Loucy (cell line): ENCODE measurements around the gene LPA.

Source experiments
- EZH2phosphoT487 ChIP-seq: fragments of 200-600 bp; IDR thresholded peaks from 2 replicates; pipeline ENCODE4 v1.6.1; 2018; ENCODE audit warnings: antibody characterized with exemption, mild to moderate bottlenecking, moderate library complexity, borderline replicate concordance
- TF ChIP-seq, protein P1 (sequence below): fragments of 200-600 bp; sonication (generic); conservative IDR thresholded peaks from 2 replicates; pipeline ENCODE4 v1.5.1; 2014; ENCODE audit warnings: mild to moderate bottlenecking, antibody characterized with exemption, low read length

DNA sequence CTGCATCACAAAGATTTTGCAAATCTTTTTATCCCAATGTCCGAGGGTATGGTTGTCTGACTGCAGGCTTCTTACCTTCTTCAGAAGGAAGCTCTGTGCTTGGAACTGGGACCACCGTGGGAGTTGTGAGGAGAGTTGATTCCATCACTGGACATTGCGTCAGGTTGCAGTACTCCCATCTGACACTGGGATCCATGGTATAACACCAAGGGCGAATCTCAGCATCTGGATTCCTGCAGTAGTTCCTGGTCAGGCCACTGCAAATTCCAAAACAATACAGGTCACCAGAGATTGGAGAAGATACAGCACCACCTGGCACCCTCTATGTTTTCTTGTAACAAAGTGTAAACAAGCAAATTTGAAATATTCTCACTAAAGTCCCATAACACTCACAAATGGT, 77.7 kb downstream of the LPA start:
- TF ChIP-seq, protein P1, sequence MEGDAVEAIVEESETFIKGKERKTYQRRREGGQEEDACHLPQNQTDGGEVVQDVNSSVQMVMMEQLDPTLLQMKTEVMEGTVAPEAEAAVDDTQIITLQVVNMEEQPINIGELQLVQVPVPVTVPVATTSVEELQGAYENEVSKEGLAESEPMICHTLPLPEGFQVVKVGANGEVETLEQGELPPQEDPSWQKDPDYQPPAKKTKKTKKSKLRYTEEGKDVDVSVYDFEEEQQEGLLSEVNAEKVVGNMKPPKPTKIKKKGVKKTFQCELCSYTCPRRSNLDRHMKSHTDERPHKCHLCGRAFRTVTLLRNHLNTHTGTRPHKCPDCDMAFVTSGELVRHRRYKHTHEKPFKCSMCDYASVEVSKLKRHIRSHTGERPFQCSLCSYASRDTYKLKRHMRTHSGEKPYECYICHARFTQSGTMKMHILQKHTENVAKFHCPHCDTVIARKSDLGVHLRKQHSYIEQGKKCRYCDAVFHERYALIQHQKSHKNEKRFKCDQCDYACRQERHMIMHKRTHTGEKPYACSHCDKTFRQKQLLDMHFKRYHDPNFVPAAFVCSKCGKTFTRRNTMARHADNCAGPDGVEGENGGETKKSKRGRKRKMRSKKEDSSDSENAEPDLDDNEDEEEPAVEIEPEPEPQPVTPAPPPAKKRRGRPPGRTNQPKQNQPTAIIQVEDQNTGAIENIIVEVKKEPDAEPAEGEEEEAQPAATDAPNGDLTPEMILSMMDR: no peak
- no peak for TF ChIP-seq EZH2phosphoT487
